Mesenchymal stem cell (in vitro differentiated cells and primary cell): ENCODE measurements around the gene CYBC1.

Experiments used
- DNase-seq: peaks from one replicate; pipeline ENCODE4 v3.0.0-alpha.2; 2013
- H2AFZ ChIP-seq: one replicate; pipeline ENCODE4 v1.6.1; 2013; ENCODE audit warnings: low read depth, mild to moderate bottlenecking, control low read depth, inconsistent platforms, low read length, moderate library complexity
- H2AK5ac ChIP-seq: 2 replicates; pipeline ENCODE4 v1.6.1; 2013; ENCODE audit warnings: low read length, moderate library complexity, mild to moderate bottlenecking, inconsistent platforms; ENCODE audit not compliant: severe bottlenecking
- H2BK120ac ChIP-seq: one replicate; pipeline ENCODE4 v1.6.1; 2013; ENCODE audit warnings: low read depth, mild to moderate bottlenecking, inconsistent platforms, low read length, moderate library complexity
- H2BK12ac ChIP-seq, 2 experiments: one replicate each; pipeline ENCODE4 v1.6.1; 2013; ENCODE audit warnings: inconsistent platforms in 2 of 2, low read length in 2 of 2, mild to moderate bottlenecking in 2 of 2, moderate library complexity in 2 of 2, control low read depth in 1 of 2
- H2BK15ac ChIP-seq: one replicate; pipeline ENCODE4 v1.6.1; 2013; ENCODE audit warnings: mild to moderate bottlenecking, low read depth, inconsistent platforms; ENCODE audit not compliant: poor library complexity, severe bottlenecking
- H2BK5ac ChIP-seq: 2 replicates; pipeline ENCODE4 v1.6.1; 2013; ENCODE audit warnings: low read depth, mild to moderate bottlenecking, low read length, control low read depth, inconsistent platforms; ENCODE audit not compliant: poor library complexity, severe bottlenecking
- H3K14ac ChIP-seq, 2 experiments: one replicate each; pipeline ENCODE4 v1.6.1; 2013; ENCODE audit warnings: inconsistent platforms in 2 of 2, low read length in 2 of 2, control low read depth in 1 of 2, mild to moderate bottlenecking in 1 of 2, moderate library complexity in 1 of 2
- H3K18ac ChIP-seq, 2 experiments: one replicate each; pipeline ENCODE4 v1.6.1; 2013; ENCODE audit warnings: inconsistent platforms in 2 of 2, low read length in 2 of 2, control low read depth in 1 of 2, low read depth in 1 of 2, mild to moderate bottlenecking in 1 of 2
- H3K23ac ChIP-seq, 2 experiments: one replicate each; pipeline ENCODE4 v1.6.1; 2013; ENCODE audit warnings: inconsistent platforms in 2 of 2, low read length in 2 of 2, mild to moderate bottlenecking in 2 of 2, moderate library complexity in 2 of 2, control low read depth in 1 of 2
- H3K27ac ChIP-seq: 2 replicates; pipeline ENCODE4 v1.5.1; 2013; ENCODE audit warnings: mild to moderate bottlenecking, moderate library complexity, low read length, control low read depth, inconsistent platforms; ENCODE audit not compliant: poor library complexity, severe bottlenecking
- H3K27me3 ChIP-seq, 2 experiments: 2 replicates each; pipeline versions ENCODE4 v1.6.1 to v1.7.0; 2013; ENCODE audit warnings: low read length in 2 of 2, mild to moderate bottlenecking in 2 of 2, moderate library complexity in 2 of 2, control low read depth in 1 of 2, inconsistent platforms in 1 of 2; ENCODE audit not compliant: control insufficient read depth in 1 of 2, insufficient read depth in 1 of 2
- H3K36me3 ChIP-seq, 2 experiments: 2 replicates each; pipeline versions ENCODE4 v1.6.1 to v1.7.0; 2013; ENCODE audit warnings: low read length in 2 of 2, control low read depth in 1 of 2, inconsistent platforms in 1 of 2, low read depth in 1 of 2, mild to moderate bottlenecking in 1 of 2; ENCODE audit not compliant: insufficient read depth in 2 of 2, control insufficient read depth in 1 of 2
- H3K4ac ChIP-seq, 2 experiments: one replicate each; pipeline ENCODE4 v1.6.1; 2013; ENCODE audit warnings: inconsistent platforms in 2 of 2, low read length in 2 of 2, mild to moderate bottlenecking in 2 of 2, moderate library complexity in 2 of 2, control low read depth in 1 of 2, low read depth in 1 of 2
- H3K4me1 ChIP-seq: 2 replicates; pipeline ENCODE4 v1.6.1; 2013; ENCODE audit warnings: low read depth, low read length, control low read depth; ENCODE audit not compliant: control insufficient read depth, insufficient read depth
- H3K4me2 ChIP-seq: 2 replicates; pipeline ENCODE4 v1.6.1; 2013; ENCODE audit warnings: low read length, mild to moderate bottlenecking, inconsistent platforms; ENCODE audit not compliant: poor library complexity, severe bottlenecking
- H3K4me3 ChIP-seq, 2 experiments: 2 replicates each; pipeline versions ENCODE4 v1.5.1 to v1.7.0; 2013; ENCODE audit warnings: low read length in 2 of 2, mild to moderate bottlenecking in 2 of 2, control low read depth in 1 of 2, low read depth in 1 of 2; ENCODE audit not compliant: insufficient read depth in 1 of 2
- H3K79me1 ChIP-seq: replicated peaks from 2 replicates; pipeline ENCODE4 v1.6.1; 2013; ENCODE audit warnings: mild to moderate bottlenecking, control low read depth, low read length, inconsistent platforms; ENCODE audit not compliant: poor library complexity, severe bottlenecking
- H3K9ac ChIP-seq: 2 replicates; pipeline ENCODE4 v1.7.0; 2013; ENCODE audit warnings: mild to moderate bottlenecking, low read length, moderate library complexity
- H3K9me3 ChIP-seq: 2 replicates; pipeline ENCODE4 v1.7.0; 2013; ENCODE audit warnings: mild to moderate bottlenecking, low read length; ENCODE audit not compliant: control insufficient read depth
- H4K8ac ChIP-seq: one replicate; pipeline ENCODE4 v1.6.1; 2013; ENCODE audit warnings: inconsistent platforms, mild to moderate bottlenecking, low read length, moderate library complexity
- H4K91ac ChIP-seq: one replicate; pipeline ENCODE4 v1.6.1; 2013; ENCODE audit warnings: mild to moderate bottlenecking, low read length, inconsistent platforms
- WGBS: methylation state at CpG from one replicate; pipeline ENCODE4 v1.1.7; 2013; ENCODE audit warnings: mixed read lengths; 5-methylcytosine and 5-hydroxymethylcytosine counted together

The CYBC1 gene

GRCh38 chr17:82416771-82417170 is 33.8 kb downstream of the CYBC1 start:
- Histone ChIP-seq H2BK15ac (no peak overlapping the region), H3K9ac (no peak overlapping the region), H3K14ac (no peak overlapping the region), H2BK5ac (no peak overlapping the region), H4K8ac (no peak overlapping the region), H3K18ac (no peak overlapping the region), H3K9me3 (no peaks in the 10 kb centered on the region), H2AFZ (no peak overlapping the region), H4K91ac (no peak overlapping the region), H3K4me2 (no peak overlapping the region), H2BK12ac (no peak overlapping the region), H3K27me3 (no peaks in the 10 kb centered on the region), H3K23ac (no peak overlapping the region), H3K79me1 (peaks cover 23% of the 10 kb centered on the region), H3K27ac (no peak overlapping the region), H3K4me1 (peaks cover 21% of the 10 kb centered on the region), H2AK5ac (no peak overlapping the region), H3K4ac (no peak overlapping the region), H3K4me3 (no peak overlapping the region), H3K36me3 (peaks cover 19 to 27% of the 10 kb centered on the region in 2 experiments), H2BK120ac (no peak overlapping the region)
- 87% methylated on average over 3 of the region's 6 CpGs for WGBS
- peak; percentile 5 for DNase-seq

- Histone ChIP-seq H2BK15ac (no peak overlapping the region), H3K79me1 (peaks cover 28% of the 10 kb centered on the region), H3K9me3 (no peaks in the 10 kb centered on the region), H2BK5ac (no peak overlapping the region), H3K4me2 (no peak overlapping the region), H4K8ac (no peak overlapping the region), H3K18ac (no peak overlapping the region), H3K14ac (no peak overlapping the region), H3K4ac (no peak overlapping the region), H3K9ac (no peak overlapping the region), H3K27ac (no peak overlapping the region), H2AFZ (no peak overlapping the region), H4K91ac (no peak overlapping the region), H3K27me3 (no peaks in the 10 kb centered on the region), H3K4me1 (peaks cover 21% of the 10 kb centered on the region), H2AK5ac (no peak overlapping the region), H3K4me3 (no peak overlapping the region), H3K36me3 (peaks cover 14 to 24% of the 10 kb centered on the region in 2 experiments), H2BK12ac (no peak overlapping the region), H3K23ac (no peak overlapping the region), H2BK120ac (no peak overlapping the region)
- 93% methylated on average over 3 of the region's 4 CpGs for WGBS
- DNase-seq = no peak
Measured at GRCh38 chr17:82416264-82416663, 34.3 kb downstream of the CYBC1 start.

- Histone ChIP-seq H3K9ac (no peak overlapping the region), H3K4me3 (no peak overlapping the region), H4K8ac (no peak overlapping the region), H3K27ac (no peak overlapping the region), H2BK12ac (no peak overlapping the region), H3K18ac (no peak overlapping the region), H3K27me3 (no peaks in the 10 kb centered on the region), H3K4me2 (no peak overlapping the region), H3K4ac (no peak overlapping the region), H4K91ac (no peak overlapping the region), H3K4me1 (peaks cover 21% of the 10 kb centered on the region), H2BK15ac (no peak overlapping the region), H2AK5ac (no peak overlapping the region), H3K9me3 (no peaks in the 10 kb centered on the region), H2BK120ac (no peak overlapping the region), H2BK5ac (no peak overlapping the region), H3K23ac (no peak overlapping the region), H3K79me1 (peaks cover 28% of the 10 kb centered on the region), H3K36me3 (peaks cover 9 to 20% of the 10 kb centered on the region in 2 experiments), H2AFZ (no peak overlapping the region), H3K14ac (no peak overlapping the region)
- WGBS = over 99% methylated on average over 9 of the region's 9 CpGs
- no peak for DNase-seq
Measured at GRCh38 chr17:82415786-82416185, 34.8 kb downstream of the CYBC1 start.

- Histone ChIP-seq H3K79me1 (peaks cover 27% of the 10 kb centered on the region), H3K4me2 (no peak overlapping the region), H3K18ac (no peak overlapping the region), H3K14ac (no peak overlapping the region), H4K91ac (no peak overlapping the region), H3K27me3 (no peaks in the 10 kb centered on the region), H2BK5ac (no peak overlapping the region), H3K23ac (no peak overlapping the region), H2AK5ac (no peak overlapping the region), H2BK120ac (no peak overlapping the region), H2BK15ac (no peak overlapping the region), H2AFZ (no peak overlapping the region), H3K4ac (no peak overlapping the region), H3K9me3 (no peaks in the 10 kb centered on the region), H2BK12ac (no peak overlapping the region), H3K4me3 (no peak overlapping the region), H3K4me1 (peaks cover 21% of the 10 kb centered on the region), H3K9ac (no peak overlapping the region), H4K8ac (no peak overlapping the region), H3K27ac (no peak overlapping the region), H3K36me3 (peaks cover 8 to 16% of the 10 kb centered on the region in 2 experiments)
- WGBS = 94% methylated on average over 26 of the region's 26 CpGs
- no peak for DNase-seq
Measured at GRCh38 chr17:82415336-82415735, 35.2 kb downstream of the CYBC1 start.
